ENCODE measurements around the gene TMEM98. TPM values are rescaled to one million over a fixed set of nuclear protein-coding genes. Genes with fewer than 3 reads are reported as not detected.
"Not testable (repeated sequence)": the region's sequence is repeated elsewhere in the genome, so short reads cannot be mapped to it uniquely, and the experiment has no call there.

The TMEM98 gene
- total RNA-seq, 1 donor from 2014 or later: 97.6 TPM

DNA sequence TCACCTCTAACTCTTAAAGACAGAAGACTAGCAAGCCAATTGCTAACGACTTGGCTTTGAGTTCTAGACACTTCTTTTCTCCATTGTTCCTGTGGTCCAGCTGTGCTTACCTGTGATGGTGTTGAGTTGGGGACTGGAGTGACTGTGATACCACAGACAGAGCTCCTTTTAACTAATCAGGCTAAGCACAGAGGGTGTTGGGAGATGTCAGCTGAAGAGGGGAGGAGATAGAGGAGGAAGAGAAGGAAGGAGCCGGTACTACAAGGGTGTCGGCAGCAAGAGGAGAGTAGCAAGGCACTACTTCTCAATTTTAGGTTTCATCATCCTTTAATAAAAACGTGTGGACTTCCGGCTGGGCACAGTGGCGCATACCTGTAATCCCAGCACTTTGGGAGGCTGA is 45.9 kb upstream of the TMEM98 start:
- Mint-ChIP-seq H3K27me3 (ENCODE audit: unreplicated experiment) (peaks cover 23% of the 10 kb centered on the region), H3K27ac (ENCODE audit: unreplicated experiment) (no peak overlapping the region), H3K4me1 (ENCODE audit: unreplicated experiment) (peaks cover 9% of the 10 kb centered on the region), H3K4me3 (ENCODE audit: unreplicated experiment) (no peak overlapping the region), H3K9me3 (ENCODE audit: unreplicated experiment) (no peaks in the 10 kb centered on the region), H3K36me3 (ENCODE audit: unreplicated experiment) (no peaks in the 10 kb centered on the region)
- TF ChIP-seq, protein P1, sequence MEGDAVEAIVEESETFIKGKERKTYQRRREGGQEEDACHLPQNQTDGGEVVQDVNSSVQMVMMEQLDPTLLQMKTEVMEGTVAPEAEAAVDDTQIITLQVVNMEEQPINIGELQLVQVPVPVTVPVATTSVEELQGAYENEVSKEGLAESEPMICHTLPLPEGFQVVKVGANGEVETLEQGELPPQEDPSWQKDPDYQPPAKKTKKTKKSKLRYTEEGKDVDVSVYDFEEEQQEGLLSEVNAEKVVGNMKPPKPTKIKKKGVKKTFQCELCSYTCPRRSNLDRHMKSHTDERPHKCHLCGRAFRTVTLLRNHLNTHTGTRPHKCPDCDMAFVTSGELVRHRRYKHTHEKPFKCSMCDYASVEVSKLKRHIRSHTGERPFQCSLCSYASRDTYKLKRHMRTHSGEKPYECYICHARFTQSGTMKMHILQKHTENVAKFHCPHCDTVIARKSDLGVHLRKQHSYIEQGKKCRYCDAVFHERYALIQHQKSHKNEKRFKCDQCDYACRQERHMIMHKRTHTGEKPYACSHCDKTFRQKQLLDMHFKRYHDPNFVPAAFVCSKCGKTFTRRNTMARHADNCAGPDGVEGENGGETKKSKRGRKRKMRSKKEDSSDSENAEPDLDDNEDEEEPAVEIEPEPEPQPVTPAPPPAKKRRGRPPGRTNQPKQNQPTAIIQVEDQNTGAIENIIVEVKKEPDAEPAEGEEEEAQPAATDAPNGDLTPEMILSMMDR (IDR thresholded peaks at IDR 0.05): no peak
- no peak for DNase-seq (ENCODE audit: extremely low spot score, unreplicated experiment)

- peaks cover 23% of the 10 kb centered on the region for H3K27me3 Mint-ChIP-seq (ENCODE audit: unreplicated experiment)
- no peak overlapping the region for H3K4me3 Mint-ChIP-seq (ENCODE audit: unreplicated experiment)
- peaks cover 4% of the 10 kb centered on the region for H3K4me1 Mint-ChIP-seq (ENCODE audit: unreplicated experiment)
- TF ChIP-seq, protein P1 (IDR thresholded peaks at IDR 0.05): no peak
- H3K36me3 Mint-ChIP-seq (ENCODE audit: unreplicated experiment): no peaks in the 10 kb centered on the region
- H3K27ac Mint-ChIP-seq (ENCODE audit: unreplicated experiment): no peak overlapping the region
- no peaks in the 10 kb centered on the region for H3K9me3 Mint-ChIP-seq (ENCODE audit: unreplicated experiment)
- DNase-seq (ENCODE audit: extremely low spot score, unreplicated experiment): no peak
Measured at GRCh38 chr17:32882734-32883133, 45.2 kb upstream of the TMEM98 start.

GRCh38 chr17:32886951-32887350 is 41.0 kb upstream of the TMEM98 start:
- not testable (repeated sequence) for H3K4me3 Mint-ChIP-seq (ENCODE audit: unreplicated experiment); H3K27ac Mint-ChIP-seq (ENCODE audit: unreplicated experiment); H3K4me1 Mint-ChIP-seq (ENCODE audit: unreplicated experiment); H3K36me3 Mint-ChIP-seq (ENCODE audit: unreplicated experiment); DNase-seq (ENCODE audit: extremely low spot score, unreplicated experiment); H3K9me3 Mint-ChIP-seq (ENCODE audit: unreplicated experiment)
- peaks cover 12% of the 10 kb centered on the region for H3K27me3 Mint-ChIP-seq (ENCODE audit: unreplicated experiment)

DNA sequence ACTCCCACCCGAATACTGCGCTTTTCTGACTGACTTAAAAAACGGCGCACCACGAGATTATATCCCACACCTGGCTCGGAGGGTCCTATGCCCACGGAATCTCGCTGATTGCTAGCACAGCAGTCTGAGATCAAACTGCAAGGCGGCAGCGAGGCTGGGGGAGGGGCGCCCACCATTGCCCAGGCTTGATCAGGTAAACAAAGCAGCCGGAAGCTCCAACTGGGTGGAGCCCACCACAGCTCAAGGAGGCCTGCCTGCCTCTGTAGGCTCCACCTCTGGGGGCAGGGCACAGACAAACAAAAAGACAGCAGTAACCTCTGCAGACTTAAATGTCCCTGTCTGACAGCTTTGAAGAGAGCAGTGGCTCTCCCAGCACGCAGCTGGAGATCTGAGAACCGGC is 40.5 kb upstream of the TMEM98 start:
- DNase-seq (ENCODE audit: extremely low spot score, unreplicated experiment); H3K9me3 Mint-ChIP-seq (ENCODE audit: unreplicated experiment); H3K4me1 Mint-ChIP-seq (ENCODE audit: unreplicated experiment); H3K4me3 Mint-ChIP-seq (ENCODE audit: unreplicated experiment); H3K27ac Mint-ChIP-seq (ENCODE audit: unreplicated experiment); H3K36me3 Mint-ChIP-seq (ENCODE audit: unreplicated experiment): not testable (repeated sequence)
- H3K27me3 Mint-ChIP-seq (ENCODE audit: unreplicated experiment): peaks cover 12% of the 10 kb centered on the region

- H3K9me3 Mint-ChIP-seq (ENCODE audit: unreplicated experiment): no peaks in the 10 kb centered on the region
- no peak overlapping the region for H3K27ac Mint-ChIP-seq (ENCODE audit: unreplicated experiment)
- H3K27me3 Mint-ChIP-seq (ENCODE audit: unreplicated experiment): peaks cover 17% of the 10 kb centered on the region
- no peak overlapping the region for H3K4me3 Mint-ChIP-seq (ENCODE audit: unreplicated experiment)
- H3K4me1 Mint-ChIP-seq (ENCODE audit: unreplicated experiment): no peaks in the 10 kb centered on the region
- DNase-seq (ENCODE audit: extremely low spot score, unreplicated experiment): no peak
- H3K36me3 Mint-ChIP-seq (ENCODE audit: unreplicated experiment): no peaks in the 10 kb centered on the region
- TF ChIP-seq, protein P1 (IDR thresholded peaks at IDR 0.05): no peak
Measured at GRCh38 chr17:32894245-32894644, 33.7 kb upstream of the TMEM98 start.

- Mint-ChIP-seq H3K36me3 (ENCODE audit: unreplicated experiment) (no peaks in the 10 kb centered on the region), H3K4me1 (ENCODE audit: unreplicated experiment) (no peaks in the 10 kb centered on the region), H3K9me3 (ENCODE audit: unreplicated experiment) (no peaks in the 10 kb centered on the region), H3K27me3 (ENCODE audit: unreplicated experiment) (peaks cover 22% of the 10 kb centered on the region), H3K4me3 (ENCODE audit: unreplicated experiment) (no peak overlapping the region), H3K27ac (ENCODE audit: unreplicated experiment) (no peak overlapping the region)
- no peak for DNase-seq (ENCODE audit: extremely low spot score, unreplicated experiment)
- TF ChIP-seq, protein P1 (IDR thresholded peaks at IDR 0.05): no peak
Measured at GRCh38 chr17:32896647-32897258, 31.2 kb upstream of the TMEM98 start.

Data from osteocyte (in vitro differentiated cells).